HL-60/S4 (cell line): ENCODE results near the gene FMN1.

Source experiments
- in situ Hi-C: fragments of 300-500 bp; cut with MboI; formaldehyde crosslinking; loops from 2 replicates; pipeline ENCODE4 v1.14.3; 2022; ENCODE audit warnings: low sequenced_read_pairs

Gene FMN1

GRCh38 chr15:32717426-32718226, 476.9 kb downstream of the FMN1 start, which contains the start of gene GREM1:
Gene GREM1 (plus strand): TSS chr15:32718004. CDS start chr15:32730691, 12,687 bp downstream.
- in situ Hi-C loops = no loop called here

GRCh38 chr15:32716915-32717425, 477.5 kb downstream of the FMN1 start:
- in situ Hi-C loops = no loop called here

- in situ Hi-C loops = no loop called here
Measured at GRCh38 chr15:32716216-32716914, 478.1 kb downstream of the FMN1 start.
